ENCODE data around the gene LPIN3.

The LPIN3 gene

DNA sequence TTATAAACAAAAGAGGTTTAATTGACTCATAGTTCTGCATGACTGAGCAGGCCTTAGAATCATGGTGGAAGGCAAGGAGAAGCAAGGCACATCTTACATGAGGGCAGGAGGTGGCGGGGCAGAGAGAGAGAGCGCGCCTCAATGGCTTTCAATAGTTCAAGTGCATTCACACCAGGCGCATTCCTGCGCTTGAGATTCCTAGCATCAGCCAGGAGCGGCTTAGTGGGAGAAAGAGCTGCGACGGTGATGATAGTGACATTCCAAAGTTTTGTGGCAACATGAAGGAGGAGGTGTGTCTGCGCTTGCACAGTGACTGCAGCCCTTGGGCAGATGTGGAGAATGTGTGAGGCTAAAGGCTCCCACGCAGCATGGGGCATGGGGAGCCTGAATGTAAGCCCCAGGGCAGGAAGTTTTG, 51.0 kb downstream of the LPIN3 start:
- H3K4me3 ChIP-seq (replicated peaks; ENCODE audit: low read depth, low read length) = no peak overlapping the region
- TF ChIP-seq, protein P1, sequence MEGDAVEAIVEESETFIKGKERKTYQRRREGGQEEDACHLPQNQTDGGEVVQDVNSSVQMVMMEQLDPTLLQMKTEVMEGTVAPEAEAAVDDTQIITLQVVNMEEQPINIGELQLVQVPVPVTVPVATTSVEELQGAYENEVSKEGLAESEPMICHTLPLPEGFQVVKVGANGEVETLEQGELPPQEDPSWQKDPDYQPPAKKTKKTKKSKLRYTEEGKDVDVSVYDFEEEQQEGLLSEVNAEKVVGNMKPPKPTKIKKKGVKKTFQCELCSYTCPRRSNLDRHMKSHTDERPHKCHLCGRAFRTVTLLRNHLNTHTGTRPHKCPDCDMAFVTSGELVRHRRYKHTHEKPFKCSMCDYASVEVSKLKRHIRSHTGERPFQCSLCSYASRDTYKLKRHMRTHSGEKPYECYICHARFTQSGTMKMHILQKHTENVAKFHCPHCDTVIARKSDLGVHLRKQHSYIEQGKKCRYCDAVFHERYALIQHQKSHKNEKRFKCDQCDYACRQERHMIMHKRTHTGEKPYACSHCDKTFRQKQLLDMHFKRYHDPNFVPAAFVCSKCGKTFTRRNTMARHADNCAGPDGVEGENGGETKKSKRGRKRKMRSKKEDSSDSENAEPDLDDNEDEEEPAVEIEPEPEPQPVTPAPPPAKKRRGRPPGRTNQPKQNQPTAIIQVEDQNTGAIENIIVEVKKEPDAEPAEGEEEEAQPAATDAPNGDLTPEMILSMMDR (IDR thresholded peaks at IDR 0.05; ENCODE audit: low read depth, low read length, missing control alignments) = no peak
- DNase-seq (ENCODE audit: extremely low read depth, low read depth) = no peak

DNA sequence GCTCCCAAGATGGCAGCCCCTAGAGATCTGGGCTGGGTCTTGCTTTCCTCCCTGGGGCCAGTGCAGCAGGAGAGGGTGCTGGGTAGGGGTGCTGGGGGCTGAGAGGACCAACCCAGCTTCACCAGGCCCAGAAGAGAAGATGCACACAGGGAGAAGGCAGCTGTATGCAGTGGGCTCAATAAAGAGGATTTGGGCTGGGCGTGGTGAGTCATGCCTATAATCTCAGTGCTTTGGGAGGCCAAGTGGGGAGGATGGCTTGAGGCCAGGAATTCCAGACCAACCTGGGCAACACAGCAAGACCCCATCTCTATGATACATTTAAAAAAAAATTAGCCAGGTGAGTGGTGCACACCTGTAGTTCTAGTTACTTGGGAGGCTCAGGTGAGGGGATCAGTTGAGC, 51.7 kb downstream of the LPIN3 start:
- no peak overlapping the region for H3K4me3 ChIP-seq (replicated peaks; ENCODE audit: low read depth, low read length)
- no peak for DNase-seq (ENCODE audit: extremely low read depth, low read depth)
- TF ChIP-seq, protein P1 (IDR thresholded peaks at IDR 0.05; ENCODE audit: low read depth, low read length, missing control alignments) = no peak

DNA sequence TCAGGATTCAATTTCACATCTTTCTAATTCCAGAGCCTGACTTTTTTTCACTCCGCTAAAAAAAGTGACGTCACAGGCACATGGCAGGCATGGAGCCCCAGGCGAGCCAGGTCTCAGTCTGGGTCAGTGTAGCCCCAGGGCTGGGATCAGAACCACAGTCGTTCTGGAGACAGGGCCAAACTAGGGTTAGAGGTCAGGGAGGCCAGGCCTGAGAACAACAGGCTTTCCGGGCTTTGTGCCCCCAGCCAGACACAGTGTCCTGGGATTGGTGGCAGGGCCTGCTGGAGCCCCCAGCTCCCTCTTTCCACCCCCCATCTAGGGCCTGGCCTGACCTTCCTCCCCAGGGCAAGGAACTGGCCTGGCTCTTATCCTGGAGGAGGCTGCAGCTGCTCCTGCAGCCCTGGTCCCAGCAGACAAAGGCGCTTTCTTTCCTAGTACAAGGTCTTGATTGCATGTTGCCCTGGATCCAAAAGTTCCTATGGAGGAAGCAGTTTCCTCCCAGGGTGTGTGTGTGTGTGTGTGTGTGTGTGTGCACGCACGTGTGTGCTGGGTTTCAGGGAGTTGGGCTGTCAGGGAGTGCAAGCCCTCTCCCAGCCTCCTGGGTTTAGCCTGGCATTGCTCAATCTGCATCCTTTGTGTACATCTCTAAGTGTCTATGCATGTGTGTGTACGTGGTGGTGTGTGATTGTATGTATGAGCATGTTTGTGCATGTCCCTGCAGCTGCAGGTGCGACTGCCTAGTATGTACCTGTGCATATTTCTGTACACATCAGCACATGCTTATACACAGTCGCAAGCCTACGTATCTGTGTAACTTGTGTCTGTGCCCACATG, 52.5 kb downstream of the LPIN3 start:
- TF ChIP-seq, protein P1 (IDR thresholded peaks at IDR 0.05; ENCODE audit: low read depth, low read length, missing control alignments) = no peak
- DNase-seq (ENCODE audit: extremely low read depth, low read depth) = no peak

DNA sequence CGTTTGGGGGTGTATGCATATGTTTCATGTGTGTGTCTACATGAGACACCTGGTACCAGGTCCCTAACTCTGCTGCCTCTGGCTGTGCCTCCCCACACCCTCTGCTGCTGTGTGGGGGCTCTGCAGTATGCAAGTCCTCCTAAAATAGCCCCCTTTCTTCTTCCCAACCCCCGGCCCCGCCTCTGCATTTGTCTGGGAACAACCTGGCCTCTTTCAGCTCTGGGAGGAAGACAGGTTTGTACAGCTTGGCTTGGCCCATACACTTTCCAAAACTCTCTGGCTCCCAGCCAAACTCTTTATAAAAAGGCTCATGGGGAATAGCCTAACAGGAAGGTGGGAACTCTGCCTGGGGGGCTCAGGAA, 53.1 kb downstream of the LPIN3 start:
- TF ChIP-seq, protein P1 (IDR thresholded peaks at IDR 0.05; ENCODE audit: low read depth, low read length, missing control alignments) = no peak
- H3K4me3 ChIP-seq (replicated peaks; ENCODE audit: low read depth, low read length) = no peak overlapping the region
- DNase-seq (ENCODE audit: extremely low read depth, low read depth) = no peak

More for the DNA sequence above, 52.5 kb downstream of the LPIN3 start:
- no peak overlapping the region for H3K4me3 ChIP-seq (replicated peaks; ENCODE audit: low read depth, low read length)

DNA sequence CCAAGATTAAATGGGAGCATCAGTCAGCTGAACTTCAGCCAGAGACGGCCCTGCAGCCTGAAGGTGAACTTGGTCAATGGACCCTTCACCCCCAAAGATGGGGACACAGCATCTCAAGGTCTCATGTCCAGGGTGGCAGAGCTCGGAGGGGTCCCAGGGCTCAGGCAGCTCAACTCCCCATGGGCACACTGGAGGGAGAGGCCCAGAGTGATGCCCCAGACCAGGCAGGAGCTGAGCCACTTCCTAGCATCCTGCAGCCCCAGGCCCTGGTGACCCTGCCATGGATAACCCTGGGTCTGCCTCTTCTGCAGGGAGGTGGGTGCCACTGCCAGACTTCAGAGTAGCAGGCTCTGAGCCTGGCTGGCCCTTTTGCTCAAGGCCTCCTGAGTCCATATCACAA, 53.5 kb downstream of the LPIN3 start:
- TF ChIP-seq, protein P1 (IDR thresholded peaks at IDR 0.05; ENCODE audit: low read depth, low read length, missing control alignments) = no peak
- DNase-seq (ENCODE audit: extremely low read depth, low read depth) = no peak
- no peak overlapping the region for H3K4me3 ChIP-seq (replicated peaks; ENCODE audit: low read depth, low read length)

DNA sequence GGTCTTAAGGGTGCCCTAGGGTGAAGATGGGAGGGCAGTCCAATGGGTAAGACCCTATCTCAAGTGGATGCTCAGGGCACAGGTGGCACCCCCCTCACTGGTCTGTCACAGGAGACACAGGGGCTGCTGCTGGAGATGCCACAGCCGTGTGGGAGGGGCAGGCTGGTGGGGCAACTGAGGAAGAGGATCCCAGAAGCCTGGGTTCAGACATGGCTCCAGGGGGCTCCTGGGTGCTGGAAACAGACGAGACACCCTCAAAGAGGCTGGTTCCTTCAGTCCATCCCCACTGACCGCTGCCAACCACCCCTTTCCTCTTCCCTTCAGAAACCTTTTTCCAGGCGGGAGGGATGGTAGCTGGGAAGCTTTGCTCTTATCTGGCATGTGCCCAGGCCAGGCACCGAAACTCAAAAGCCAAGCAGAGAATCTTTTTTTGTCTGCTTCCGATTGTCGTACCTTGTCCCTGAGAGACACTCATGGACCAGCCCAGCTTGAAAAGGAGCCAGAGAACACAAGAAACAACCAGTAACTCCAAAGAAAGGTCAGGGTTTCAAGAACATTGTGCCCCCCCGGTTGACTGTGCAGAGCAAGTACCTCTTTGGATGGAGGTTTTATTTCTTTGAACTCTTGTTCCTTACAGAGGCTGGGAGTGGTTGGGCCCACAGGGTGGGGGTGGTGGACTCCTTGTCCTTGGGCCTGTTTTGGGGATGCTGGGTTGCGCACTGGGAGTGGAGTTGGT, 54.5 kb downstream of the LPIN3 start:
- no peak overlapping the region for H3K4me3 ChIP-seq (replicated peaks; ENCODE audit: low read depth, low read length)
- TF ChIP-seq, protein P1 (IDR thresholded peaks at IDR 0.05; ENCODE audit: low read depth, low read length, missing control alignments) = no peak
- DNase-seq (ENCODE audit: extremely low read depth, low read depth) = no peak

Measured in HFF-Myc (cell line).